ENCODE results near the gene TUBB3.

DNA sequence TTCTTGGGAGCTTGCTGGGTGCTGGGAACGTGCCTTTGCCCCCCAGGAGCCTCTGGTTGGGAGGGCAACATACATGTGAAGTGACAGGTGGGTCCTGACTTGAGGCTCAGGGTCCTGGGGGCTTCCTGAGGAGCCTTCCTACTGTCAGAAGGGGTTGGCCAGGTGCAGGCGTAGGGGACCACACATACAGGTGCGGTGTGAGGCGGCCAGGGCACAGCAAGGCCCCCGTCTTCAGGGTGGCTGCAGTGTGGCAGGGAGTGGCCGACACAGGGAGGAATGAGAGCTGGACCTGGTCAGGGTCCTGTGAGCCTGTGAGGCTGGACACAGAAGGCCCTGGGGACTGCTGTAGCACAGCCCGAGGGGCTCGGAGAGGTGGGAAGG, 39.1 kb upstream of the TUBB3 start:
- TF ChIP-seq, protein P1, sequence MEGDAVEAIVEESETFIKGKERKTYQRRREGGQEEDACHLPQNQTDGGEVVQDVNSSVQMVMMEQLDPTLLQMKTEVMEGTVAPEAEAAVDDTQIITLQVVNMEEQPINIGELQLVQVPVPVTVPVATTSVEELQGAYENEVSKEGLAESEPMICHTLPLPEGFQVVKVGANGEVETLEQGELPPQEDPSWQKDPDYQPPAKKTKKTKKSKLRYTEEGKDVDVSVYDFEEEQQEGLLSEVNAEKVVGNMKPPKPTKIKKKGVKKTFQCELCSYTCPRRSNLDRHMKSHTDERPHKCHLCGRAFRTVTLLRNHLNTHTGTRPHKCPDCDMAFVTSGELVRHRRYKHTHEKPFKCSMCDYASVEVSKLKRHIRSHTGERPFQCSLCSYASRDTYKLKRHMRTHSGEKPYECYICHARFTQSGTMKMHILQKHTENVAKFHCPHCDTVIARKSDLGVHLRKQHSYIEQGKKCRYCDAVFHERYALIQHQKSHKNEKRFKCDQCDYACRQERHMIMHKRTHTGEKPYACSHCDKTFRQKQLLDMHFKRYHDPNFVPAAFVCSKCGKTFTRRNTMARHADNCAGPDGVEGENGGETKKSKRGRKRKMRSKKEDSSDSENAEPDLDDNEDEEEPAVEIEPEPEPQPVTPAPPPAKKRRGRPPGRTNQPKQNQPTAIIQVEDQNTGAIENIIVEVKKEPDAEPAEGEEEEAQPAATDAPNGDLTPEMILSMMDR (IDR thresholded peaks at IDR 0.05): no peak
- no peak for TF ChIP-seq ZFX (IDR thresholded peaks at IDR 0.05; ENCODE audit: borderline replicate concordance)

Measured in 22Rv1 (cell line).